Measurements from ENCODE around the gene GTF2A1L. TPM values are rescaled to one million over a fixed set of nuclear protein-coding genes. Genes with fewer than 3 reads are reported as not detected.

The GTF2A1L gene
- total RNA-seq, 1 experiment from 2014 or later = 0.22 TPM

DNA sequence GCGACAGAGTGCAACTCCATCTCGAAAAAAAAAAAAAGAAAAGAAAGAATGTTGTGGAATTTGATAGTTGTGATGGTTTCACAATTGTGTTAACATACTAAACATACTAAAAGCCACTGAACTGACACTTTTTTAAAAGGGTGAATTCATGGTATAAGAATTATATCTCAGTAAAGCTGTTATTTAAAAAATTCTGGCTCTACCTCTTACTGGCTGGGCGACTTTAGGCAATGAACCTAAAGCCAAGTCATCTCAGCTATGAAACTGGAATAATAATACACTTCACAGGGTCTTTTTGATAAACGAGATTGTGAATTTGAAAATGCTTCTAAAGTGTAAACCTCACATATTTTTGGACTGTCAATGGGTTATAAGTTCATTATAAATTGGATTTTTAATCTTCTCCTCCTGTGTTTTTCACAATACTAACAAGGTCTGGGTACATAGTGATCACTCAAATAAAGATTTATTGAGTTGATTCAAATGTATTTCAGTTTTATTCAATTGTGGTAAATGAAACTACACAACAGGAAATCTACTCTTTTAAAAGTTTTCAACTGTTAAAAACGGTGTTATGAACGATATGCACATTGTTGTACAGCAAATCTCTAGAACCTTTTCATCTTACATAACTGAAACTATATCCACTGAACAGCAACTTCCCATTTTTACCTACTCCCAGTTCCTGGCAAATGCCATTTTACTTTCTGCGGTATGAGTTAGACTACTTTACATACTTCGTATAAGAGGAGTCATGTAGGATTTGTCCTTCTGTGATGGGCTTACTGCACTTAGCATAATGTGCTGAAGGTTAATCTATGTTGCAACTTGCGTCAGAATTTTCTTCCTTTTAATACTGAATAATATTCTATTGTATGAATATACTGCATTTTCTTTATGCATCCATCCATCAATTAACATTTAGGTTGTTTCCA lies 43.0 kb upstream of the GTF2A1L start:
- Histone ChIP-seq H3K36me3 (ENCODE audit: control insufficient read depth in 1 of 2, insufficient read depth in 2 of 2, low read length in 2 of 2) (no peaks in the 10 kb centered on the region), H2AFZ (ENCODE audit: low read depth, low read length, poor library complexity, severe bottlenecking) (no peak overlapping the region), H3K4me3 (replicated peaks in 1 of 2; ENCODE audit: low read depth in 1 of 2, low read length in 2 of 2) (no peak overlapping the region), H3K4me1 (ENCODE audit: control insufficient read depth in 1 of 2, insufficient read depth in 2 of 2, low read length in 2 of 2) (no peaks in the 10 kb centered on the region), H3K27ac (ENCODE audit: low read depth, low read length) (no peak overlapping the region), H3K9me3 (ENCODE audit: control insufficient read depth in 1 of 2, insufficient read depth in 1 of 2, low read depth in 1 of 2, low read length in 2 of 2) (no peaks in the 10 kb centered on the region), H3K9ac (ENCODE audit: low read length) (no peak overlapping the region), H3K4me2 (ENCODE audit: low read length) (no peak overlapping the region), H3K9me2 (ENCODE audit: insufficient read depth) (no peaks in the 10 kb centered on the region), H3K79me2 (ENCODE audit: insufficient read depth, low read length) (no peaks in the 10 kb centered on the region), H3K27me3 (ENCODE audit: insufficient read depth, low read length) (no peaks in the 10 kb centered on the region), H4K20me1 (ENCODE audit: insufficient read depth) (no peaks in the 10 kb centered on the region)
- no peak for ATAC-seq
- intact Hi-C loops (cut with micrococcal nuclease) = no loop called here
- no TSS peak for BruUV-seq (replicated peaks)
- TF ChIP-seq, protein P1, sequence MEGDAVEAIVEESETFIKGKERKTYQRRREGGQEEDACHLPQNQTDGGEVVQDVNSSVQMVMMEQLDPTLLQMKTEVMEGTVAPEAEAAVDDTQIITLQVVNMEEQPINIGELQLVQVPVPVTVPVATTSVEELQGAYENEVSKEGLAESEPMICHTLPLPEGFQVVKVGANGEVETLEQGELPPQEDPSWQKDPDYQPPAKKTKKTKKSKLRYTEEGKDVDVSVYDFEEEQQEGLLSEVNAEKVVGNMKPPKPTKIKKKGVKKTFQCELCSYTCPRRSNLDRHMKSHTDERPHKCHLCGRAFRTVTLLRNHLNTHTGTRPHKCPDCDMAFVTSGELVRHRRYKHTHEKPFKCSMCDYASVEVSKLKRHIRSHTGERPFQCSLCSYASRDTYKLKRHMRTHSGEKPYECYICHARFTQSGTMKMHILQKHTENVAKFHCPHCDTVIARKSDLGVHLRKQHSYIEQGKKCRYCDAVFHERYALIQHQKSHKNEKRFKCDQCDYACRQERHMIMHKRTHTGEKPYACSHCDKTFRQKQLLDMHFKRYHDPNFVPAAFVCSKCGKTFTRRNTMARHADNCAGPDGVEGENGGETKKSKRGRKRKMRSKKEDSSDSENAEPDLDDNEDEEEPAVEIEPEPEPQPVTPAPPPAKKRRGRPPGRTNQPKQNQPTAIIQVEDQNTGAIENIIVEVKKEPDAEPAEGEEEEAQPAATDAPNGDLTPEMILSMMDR (IDR thresholded peaks at IDR 0.05 in 2 of 3, conservative IDR thresholded peaks at IDR 0.05 in 1 of 3; ENCODE audit: borderline replicate concordance in 1 of 3, insufficient read depth in 1 of 3, low read depth in 2 of 3, low read length in 2 of 3) = no peak
- TF ChIP-seq POLR2A (IDR thresholded peaks at IDR 0.05; ENCODE audit: borderline replicate concordance, extremely low read depth, insufficient read depth, insufficient read length) = no peak
- TF ChIP-seq EZH2 (IDR thresholded peaks at IDR 0.05) = no peak
- TF ChIP-seq, protein P2, sequence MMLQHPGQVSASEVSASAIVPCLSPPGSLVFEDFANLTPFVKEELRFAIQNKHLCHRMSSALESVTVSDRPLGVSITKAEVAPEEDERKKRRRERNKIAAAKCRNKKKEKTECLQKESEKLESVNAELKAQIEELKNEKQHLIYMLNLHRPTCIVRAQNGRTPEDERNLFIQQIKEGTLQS (IDR thresholded peaks at IDR 0.05) = no peak
- no peak for TF ChIP-seq RAD21 (IDR thresholded peaks at IDR 0.05; ENCODE audit: low read depth)
- TF ChIP-seq ELF1 (IDR thresholded peaks at IDR 0.05; ENCODE audit: borderline replicate concordance, low read depth) = no peak
- RAD21 ChIA-PET (ENCODE audit: low non-redundant PET in 1 of 2, low total read pairs in 2 of 2, uncharacterized antibody in 2 of 2, unreplicated experiment in 2 of 2) = no interaction called here
- POLR2A ChIA-PET = no interaction called here
- CTCF ChIA-PET = no interaction called here
- DNase-seq (ENCODE audit: low read depth, low spot score) = no peak
